ENCODE measurements around the gene PMS1.
"Not testable (repeated sequence)": the region's sequence is repeated elsewhere in the genome, so short reads cannot be mapped to it uniquely, and the experiment has no call there.

The PMS1 gene

DNA sequence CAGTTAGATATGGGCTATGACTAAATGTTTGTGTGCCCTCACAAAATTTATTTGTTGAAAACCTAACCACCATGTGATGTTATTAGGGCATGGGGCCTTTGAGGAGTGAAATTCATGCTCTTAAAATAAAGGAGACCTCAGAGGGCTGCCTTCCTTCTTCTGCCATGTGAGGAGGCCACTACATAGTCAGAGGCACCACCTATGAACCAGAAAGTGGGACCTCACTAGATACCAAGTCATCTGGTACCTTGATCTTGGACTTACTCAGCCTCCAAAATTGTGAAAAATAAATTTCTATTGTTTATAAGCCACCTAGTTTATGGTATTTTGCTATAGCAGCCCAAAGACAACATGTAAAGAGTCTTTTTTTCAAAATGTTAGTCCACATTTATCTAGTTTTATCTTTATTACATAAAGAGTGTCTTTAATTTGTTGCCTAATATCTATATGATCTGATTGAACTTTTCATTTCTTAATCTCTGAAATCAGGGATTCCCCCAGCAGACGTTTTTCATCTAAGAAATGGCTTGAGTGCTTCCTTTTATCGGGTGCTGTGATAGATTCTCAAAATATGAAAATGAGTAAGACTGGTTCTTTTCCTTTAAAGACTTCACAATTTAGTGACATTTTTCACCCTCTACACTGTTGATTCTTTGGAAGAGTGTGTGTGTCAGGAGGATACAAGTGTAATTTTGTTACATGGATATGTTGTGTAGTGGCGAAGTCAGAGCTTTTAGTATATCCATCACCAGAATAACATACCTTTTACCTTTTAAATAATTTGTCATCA, 34.2 kb downstream of the PMS1 start:
- DNase-seq (ENCODE audit: low read depth), result no peak

DNA sequence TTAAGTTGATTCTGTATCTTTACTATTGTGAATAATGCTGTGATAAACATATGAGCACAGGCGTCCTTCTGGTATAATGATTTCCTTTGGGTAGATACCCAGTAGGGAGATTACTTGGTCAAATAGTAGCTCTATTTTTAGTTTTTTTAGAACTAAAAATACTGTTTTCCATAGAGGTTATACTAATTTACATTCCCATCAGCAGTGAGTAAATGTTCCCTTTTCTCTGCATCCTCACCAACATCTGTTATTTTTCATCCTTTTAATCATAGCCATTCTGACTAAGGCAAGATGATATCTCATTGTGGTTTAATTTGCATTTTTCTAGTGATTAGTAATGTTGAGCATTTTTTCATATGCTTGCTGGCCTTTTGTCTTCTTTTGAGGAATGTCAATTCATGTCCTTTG, 35.1 kb downstream of the PMS1 start:
- peak; percentile 51 for DNase-seq (ENCODE audit: low read depth)

DNA sequence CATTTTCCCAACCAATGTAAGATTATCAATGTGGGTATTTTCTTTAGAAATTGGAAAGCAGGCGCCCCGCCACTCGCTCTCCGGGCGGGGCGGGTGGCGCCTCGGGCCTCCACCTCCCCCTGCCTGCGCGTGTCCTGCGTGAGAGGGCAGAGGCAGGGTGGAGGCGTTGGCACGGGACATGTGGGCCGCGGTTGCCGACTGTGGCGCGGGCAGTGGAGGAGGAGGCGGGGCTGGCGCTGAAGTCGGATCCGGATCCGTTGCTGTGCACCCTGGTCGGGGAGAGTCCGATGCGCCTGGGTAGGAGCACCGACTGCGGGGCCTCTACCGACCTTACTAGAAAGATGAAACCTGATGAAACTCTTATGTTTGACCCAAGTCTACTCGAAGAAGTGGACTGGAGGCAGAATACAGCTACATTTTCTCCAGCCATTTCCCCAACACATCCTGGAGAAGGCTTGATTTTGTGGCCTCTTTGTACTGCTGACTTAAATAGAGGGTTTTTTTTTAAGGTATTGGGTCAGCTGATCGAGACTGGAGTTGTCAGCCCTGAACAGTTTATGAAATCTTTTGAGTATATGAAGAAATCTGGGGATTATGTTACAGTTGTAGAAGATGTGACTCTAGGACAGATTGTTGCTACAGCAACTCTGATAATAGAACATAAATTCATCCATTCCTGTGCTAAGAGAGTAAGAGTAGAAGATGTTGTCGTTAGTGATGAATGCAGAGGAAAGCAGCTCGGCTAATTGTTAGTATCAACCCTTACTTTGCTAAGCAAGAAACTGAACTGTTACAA, 37.9 kb downstream of the PMS1 start:
- peak; percentile 42 for DNase-seq (ENCODE audit: low read depth)

DNA sequence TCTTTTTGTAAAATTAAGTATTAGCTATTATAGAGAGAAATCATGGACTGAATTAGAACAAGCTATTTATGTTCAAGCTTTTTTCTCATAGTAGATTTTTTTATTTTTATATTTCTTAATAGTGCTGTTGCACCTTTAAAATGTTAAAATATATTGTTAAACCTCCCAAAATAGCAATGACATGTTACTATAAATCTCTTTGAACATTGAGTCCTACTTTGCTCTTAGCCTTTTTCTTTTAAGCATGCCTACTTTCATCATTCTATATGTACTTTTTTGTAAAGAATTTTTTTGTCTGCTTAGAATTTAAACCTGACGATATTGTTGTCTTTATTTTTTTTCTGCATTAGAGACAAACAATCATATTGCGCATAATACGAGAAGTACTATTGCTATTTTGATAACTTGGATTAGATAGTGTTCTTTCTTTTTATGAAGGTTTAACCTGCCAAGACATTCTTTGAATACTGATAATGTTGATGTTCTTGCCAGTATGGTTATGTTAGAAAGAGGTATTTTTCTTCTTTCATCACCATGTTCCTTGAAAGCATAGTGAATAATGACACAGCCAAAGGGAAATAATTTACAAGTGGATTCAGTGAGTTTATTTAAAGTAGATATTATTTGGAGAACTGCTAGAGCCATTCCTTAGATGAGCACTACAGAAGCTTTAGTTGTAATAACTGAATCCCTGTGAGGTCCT, 40.6 kb downstream of the PMS1 start:
- no peak for DNase-seq (ENCODE audit: low read depth)

DNA sequence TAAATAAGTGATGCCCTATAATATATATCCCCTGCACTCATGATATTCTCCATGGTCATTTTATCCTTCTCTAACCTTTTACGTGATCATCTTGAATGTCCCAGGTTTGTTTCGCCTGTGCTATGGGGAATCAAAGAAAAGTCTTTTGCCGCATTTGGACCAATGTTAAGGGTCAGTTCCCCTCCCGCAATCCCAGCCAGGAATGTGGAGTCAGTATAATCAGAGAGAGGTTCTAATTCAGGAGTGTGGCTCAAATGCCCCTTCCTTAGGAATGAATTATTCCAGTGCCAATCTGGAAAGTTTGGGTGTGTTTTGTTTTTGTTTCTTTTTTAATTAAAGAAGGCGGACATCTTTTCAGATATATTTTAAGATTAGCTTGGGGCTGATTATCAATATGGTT, 41.8 kb downstream of the PMS1 start:
- DNase-seq (ENCODE audit: low read depth), result no peak

DNA sequence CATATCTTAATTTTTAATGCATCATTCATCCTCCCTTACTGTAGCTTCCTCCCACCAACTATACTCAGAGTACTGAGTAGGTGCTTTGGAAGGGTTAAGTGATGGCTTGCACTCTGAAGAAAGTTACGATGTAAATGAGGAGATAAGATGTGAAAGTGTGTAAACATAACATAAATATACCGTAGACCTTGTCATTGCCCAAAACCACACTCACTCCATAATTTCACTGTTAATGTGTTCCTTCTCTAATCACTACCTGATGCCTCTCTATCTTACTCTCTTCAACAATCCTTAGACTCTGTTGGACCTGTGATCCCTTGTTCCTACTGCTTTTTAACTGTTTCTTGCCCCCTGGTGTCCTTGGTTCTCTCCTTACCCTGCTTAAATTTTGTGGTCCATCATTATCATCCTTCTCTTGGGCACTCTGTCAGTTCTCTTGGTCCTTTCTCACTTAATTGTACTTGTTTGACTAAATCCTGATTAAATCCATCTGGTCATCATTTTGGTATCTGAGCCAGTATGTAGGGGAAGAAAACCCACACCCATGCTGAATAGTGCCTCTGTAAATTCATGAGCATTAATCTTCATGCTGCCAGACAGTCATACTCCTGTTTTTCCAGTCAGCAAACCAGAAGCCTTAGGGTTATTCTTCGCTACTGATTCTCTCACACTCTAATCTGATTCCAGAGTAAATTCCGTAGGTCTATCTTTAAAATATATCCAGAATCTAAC, 45.0 kb downstream of the PMS1 start:
- DNase-seq (ENCODE audit: low read depth), result no peak

DNA sequence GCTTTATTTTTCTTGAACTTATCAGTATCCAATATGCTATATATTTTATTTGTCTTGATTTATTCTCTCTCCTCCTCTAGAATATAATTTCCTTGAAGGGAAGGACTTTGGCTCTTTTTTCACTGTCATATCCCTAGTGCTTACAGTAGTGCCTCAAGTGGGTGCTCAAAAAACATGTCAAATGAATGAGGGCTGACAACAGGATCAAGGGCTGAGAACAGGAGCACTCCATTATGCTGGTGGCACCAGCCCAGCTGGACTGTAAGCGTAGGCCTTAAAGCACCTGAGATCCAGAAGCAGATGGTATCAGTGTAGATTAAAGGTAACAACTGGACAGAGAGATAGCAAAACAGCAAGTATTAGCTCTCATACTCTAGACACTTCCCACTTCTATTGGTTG, 46.3 kb downstream of the PMS1 start:
- DNase-seq (ENCODE audit: low read depth), result no peak

DNA sequence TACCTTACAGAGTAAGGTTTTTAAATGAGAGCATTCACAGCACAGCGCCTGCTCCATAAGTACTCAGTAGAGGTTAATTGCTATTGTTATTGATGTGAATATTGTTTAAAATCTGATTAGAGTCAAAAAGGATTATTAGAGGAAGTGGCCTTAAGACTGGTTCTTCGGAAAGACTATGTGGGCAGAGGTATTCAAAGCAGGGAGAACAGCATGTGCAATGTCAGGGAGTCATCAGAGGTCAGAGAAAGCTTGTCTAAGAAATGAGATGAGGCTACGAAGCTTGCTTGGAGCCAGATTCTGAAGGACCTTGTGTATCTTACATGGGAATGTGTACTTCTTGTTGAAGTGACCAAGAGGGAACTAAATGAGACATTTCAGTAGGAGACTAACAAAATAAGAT, 49.8 kb downstream of the PMS1 start:
- no peak for DNase-seq (ENCODE audit: low read depth)

DNA sequence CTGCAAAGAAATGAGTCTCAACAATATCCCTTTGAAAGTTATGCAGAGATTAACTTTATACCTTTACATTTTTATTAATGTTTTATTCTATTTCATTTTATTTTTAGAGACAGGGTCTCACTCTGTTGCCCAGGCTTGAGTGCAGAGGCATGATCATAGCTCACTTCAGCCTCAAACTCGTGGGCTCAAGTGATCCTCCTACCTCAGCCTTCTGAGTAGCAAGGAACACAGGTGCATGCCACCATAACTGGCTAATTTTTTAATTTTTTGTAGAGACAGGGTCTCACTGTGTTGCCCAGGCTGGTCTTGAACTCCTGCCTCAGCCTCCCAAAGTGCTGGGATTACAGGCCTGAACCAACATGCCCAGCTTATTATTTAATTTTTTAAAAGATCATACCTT, 50.4 kb downstream of the PMS1 start:
- DNase-seq (ENCODE audit: low read depth), result not testable (repeated sequence)

DNA sequence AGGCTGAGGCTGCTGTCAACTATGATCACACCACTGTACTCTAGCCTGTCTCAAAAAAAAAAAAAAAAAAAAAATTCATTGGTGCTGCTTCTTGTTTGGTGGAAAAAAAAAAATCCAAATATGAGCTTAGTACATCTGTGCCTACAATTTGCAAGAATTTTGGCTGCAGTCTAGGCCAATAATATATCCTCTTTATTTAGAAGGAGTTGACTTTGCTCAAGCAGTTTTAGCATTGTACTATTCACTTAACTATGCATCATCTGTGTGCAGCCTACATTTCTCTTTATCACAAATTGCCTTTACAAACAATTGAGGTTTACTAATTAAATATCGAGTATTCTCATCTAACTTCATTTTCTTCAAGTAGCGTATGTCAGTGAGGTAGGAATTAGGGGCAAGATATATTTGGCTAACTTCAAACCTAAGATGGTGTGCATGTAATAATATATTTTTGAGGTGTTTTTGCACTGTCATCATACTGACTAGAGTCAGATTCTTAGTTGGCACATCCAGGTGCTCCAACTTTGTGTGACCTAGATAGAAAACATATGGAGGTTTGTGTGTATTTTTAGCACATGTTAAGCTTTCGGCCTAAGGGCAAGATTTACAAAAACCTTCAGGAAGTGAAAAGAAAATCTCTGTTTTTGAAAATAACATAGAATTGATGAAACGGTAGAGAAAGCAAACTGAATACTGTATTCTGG, 51.8 kb downstream of the PMS1 start:
- DNase-seq (ENCODE audit: low read depth), result no peak

DNA sequence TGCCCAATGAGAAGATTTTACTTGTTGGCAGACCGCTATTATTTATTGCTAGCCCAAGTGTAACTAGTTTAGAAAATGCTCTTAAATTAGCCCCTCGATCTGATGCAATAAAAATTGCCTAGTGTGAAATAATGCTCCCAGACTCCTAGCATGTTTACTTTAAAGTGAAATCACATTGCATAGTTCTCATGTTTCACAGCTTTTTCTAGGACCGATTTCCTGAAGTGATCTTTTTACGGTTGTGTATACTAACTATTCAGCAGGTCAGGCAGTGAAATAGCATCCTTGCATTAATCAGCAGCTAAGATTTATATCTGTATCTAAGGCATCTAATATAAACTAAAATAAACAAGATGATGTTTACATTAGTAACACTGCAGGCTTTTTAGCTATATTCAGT, 52.4 kb downstream of the PMS1 start:
- peak; percentile 69 for DNase-seq (ENCODE audit: low read depth)

DNA sequence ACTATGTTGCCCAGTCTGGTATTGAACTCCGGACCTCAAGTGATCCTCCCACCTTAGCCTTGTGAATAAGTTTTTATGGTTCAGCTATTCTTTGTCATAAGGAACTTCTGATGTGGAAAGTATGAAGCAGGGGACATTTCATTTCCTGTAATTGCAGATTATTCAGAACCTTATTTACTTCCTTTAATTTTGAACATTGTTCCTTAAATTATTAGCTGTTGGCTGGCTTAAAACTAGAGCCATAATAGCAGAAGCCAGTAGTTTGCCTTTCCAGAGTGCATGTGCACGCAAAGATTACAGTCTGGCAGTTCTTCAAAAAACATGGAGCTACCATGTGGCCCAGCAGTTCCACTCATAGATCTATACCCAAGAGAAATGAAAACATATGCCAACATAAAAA, 53.1 kb downstream of the PMS1 start:
- no peak for DNase-seq (ENCODE audit: low read depth)

DNA sequence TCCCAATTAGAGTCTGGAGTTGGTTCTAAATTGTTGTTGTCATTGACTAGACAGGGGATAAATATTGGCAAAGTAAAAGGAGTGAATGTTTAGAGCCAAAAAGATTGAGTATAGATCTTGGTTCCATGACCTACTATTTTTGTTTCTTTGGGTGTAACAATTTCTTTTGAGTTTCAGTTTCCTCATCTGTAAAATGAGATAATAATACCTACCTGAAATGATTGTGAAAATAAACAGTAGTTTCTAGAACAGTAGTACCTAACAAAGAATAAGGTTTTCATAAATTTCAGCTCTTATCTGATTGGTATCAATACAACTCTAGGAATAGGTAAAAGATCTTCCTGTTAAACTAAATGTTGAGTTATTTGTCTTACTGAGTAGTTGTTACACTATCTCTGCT, 56.8 kb downstream of the PMS1 start:
- DNase-seq (ENCODE audit: low read depth), result no peak

DNA sequence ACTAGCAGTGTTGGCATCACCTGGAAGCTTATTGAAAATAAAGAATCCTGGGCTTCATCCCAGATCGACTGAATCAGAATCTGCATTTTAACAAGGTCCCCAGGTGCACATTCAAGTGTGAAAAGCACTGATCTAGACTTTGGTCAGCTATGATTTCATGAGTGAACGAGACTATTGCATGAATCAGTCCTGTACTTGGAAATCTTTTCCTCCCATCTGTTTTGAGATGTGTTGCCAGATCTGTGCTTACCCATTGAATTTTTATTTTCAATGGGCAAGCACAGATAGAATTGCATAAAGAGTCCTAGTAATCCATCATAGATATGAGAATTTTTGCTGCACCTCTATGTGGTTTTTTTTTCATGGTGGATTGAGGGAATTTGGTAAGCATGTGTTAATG, 64.0 kb downstream of the PMS1 start:
- DNase-seq (ENCODE audit: low read depth), result no peak

DNA sequence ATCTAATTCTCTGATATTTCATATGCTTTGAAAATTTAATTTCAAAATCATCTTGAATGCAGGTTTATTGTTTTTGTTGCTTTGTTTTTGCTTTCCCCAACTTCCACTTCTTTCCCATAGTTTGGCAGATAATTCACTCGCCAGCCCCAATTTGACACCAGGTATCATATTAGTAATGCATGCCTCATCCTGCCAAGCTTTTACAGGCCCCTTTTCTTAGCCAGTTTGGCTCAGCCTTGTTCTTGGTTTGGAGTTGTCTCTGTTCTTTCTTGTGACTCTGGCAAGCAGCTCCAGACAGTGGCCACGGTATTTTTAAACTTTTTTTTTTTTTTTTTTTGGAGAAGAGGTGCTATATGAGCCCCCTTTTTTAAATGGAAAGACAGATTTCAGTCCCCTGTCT, 65.3 kb downstream of the PMS1 start:
- DNase-seq (ENCODE audit: low read depth), result no peak

DNA sequence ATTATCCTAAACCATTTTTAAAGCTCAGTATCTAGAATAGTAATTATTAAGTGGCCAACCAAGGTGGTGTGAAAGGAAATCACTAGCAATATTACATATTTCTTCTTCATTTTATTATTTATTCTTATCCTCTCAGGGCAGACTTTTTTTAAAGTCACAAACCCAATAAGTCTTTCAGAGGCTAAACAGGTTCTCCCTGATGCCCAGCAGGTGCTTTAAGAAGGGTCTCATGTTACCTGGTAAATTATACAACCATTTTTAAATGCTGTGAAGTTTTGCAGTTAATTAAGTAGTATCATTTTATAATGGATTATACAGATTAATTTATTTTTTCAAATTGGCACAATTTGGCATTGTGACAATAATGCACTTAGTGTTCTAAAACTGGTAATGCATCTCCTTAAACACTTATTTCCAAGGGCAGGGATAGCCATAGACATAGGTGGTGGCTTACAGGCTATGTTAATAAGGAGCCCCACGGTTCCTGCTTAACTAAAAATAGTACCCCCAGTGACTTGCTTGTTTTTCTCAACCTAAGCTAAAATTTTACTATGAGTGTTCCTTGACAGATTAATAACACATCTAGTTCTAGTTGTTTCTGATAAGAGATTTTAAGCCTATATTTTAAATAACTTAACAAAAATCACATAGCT, 67.0 kb downstream of the PMS1 start:
- DNase-seq (ENCODE audit: low read depth), result no peak

DNA sequence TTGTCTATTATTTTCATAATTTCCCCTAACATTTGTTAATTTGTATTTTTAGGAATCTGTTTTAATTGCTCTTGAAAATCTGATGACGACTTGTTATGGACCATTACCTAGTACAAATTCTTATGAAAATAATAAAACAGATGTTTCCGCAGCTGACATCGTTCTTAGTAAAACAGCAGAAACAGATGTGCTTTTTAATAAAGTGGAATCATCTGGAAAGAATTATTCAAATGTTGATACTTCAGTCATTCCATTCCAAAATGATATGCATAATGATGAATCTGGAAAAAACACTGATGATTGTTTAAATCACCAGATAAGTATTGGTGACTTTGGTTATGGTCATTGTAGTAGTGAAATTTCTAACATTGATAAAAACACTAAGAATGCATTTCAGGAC, 69.9 kb downstream of the PMS1 start:
- no peak for DNase-seq (ENCODE audit: low read depth)

DNA sequence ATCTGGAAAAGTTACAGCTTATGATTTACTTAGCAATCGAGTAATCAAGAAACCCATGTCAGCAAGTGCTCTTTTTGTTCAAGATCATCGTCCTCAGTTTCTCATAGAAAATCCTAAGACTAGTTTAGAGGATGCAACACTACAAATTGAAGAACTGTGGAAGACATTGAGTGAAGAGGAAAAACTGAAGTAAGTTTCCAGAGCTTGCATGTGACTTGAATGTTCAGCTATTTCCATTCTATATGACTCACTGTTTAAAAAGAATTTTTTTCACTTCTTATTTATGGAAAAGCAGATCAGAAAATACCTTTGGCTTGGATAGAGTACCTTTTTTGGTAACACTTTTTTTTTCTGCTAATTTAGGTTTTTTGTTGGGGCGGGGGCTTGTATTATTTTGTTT, 70.7 kb downstream of the PMS1 start:
- DNase-seq (ENCODE audit: low read depth), result no peak

DNA sequence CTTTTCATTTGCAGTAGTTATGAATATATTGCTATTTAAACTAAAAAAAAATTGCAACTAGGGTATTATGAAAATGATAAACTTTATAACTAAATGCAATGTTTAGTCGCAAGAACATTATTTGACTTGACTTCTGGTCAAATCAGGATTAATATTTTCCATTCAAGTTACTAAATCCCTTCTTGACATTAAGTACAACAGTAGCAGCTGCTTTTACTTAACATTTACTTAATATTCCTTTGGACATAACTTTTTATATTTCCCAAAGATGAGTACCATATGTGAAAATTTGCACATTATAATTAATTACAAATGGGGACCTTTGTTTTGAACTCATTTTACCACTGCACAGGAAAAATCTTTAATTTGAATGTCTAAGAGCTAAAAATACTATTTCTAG, 74.0 kb downstream of the PMS1 start:
- DNase-seq (ENCODE audit: low read depth), result no peak

DNA sequence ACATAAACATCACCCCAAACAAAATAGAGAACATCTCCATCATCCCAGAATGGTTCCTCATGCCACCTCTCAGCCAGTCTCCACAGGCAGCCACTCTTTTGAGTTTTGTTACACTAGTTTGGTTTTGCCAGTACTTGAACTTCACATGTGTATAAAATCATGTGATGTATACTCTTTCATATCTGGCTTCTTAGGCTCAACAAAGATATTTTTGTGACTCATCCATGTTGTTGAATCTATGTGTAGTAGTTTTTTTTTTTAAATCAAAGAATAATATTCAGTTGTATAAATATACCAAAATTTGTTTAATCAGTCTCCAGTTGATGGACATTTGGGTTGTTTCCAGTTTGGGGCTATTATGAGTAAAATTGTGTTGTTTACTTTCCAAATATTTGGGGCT, 75.9 kb downstream of the PMS1 start:
- DNase-seq (ENCODE audit: low read depth), result no peak

DNA sequence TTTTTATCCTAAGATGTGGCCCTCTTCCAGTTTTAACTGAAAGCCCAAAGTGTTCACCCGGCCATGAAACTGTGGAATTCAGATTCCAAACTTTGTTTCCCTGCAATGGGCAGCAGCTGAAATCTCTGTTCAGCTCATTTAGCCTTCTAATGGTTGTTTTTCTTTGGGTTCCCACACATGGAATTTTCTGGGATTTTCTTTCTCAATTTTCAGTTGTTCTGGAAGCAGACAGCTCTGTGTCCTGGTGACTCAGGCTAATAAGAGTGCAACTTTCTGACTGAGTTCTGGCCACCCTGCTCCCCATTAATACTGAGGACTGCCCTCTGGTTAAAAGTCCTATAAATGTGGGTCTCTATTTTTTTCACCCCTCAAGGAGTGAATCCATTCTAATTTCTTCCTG, 78.5 kb downstream of the PMS1 start:
- DNase-seq (ENCODE audit: low read depth), result no peak
